Neural progenitor cell (in vitro differentiated cells): ENCODE measurements around the gene STK38L. TPM values are rescaled to one million over a fixed set of nuclear protein-coding genes. Genes with fewer than 3 reads are reported as not detected.

Source experiments
- DNase-seq: peaks from one replicate; pipeline ENCODE4 v3.0.0-alpha.2; 2016; ENCODE audit warnings: low spot score
- H2AFZ ChIP-seq: fragments of 200-600 bp; sonication (generic); replicated peaks from 2 replicates; pipeline ENCODE4 v1.6.1; 2016; ENCODE audit warnings: antibody characterized with exemption
- H3F3A ChIP-seq: fragments of 200-600 bp; sonication (generic); 2 replicates; pipeline ENCODE4 v1.6.1; 2016; ENCODE audit warnings: antibody characterized with exemption, low read depth
- H3K27ac ChIP-seq: fragments of 200-600 bp; sonication (generic); 2 replicates; pipeline ENCODE4 v1.5.1; 2016; ENCODE audit warnings: mild to moderate bottlenecking
- H3K27me3 ChIP-seq: fragments of 200-600 bp; sonication (generic); 2 replicates; pipeline ENCODE4 v1.6.1; 2016; ENCODE audit warnings: mild to moderate bottlenecking, moderate library complexity
- H3K36me3 ChIP-seq: fragments of 200-600 bp; sonication (generic); 2 replicates; pipeline ENCODE4 v1.5.1; 2016
- H3K4me1 ChIP-seq: fragments of 200-600 bp; sonication (generic); 2 replicates; pipeline ENCODE4 v1.6.1; 2016; ENCODE audit warnings: mixed run types
- H3K4me2 ChIP-seq: fragments of 200-600 bp; sonication (generic); 2 replicates; pipeline ENCODE4 v1.6.1; 2016
- H3K4me3 ChIP-seq: fragments of 200-600 bp; sonication (generic); 2 replicates; pipeline ENCODE4 v1.5.1; 2016
- H3K79me2 ChIP-seq: fragments of 200-600 bp; sonication (generic); 2 replicates; pipeline ENCODE4 v1.6.1; 2016; ENCODE audit warnings: low read depth
- H3K9ac ChIP-seq: fragments of 200-600 bp; sonication (generic); 2 replicates; pipeline ENCODE4 v1.6.1; 2016
- H3K9me3 ChIP-seq: fragments of 200-600 bp; sonication (generic); 2 replicates; pipeline ENCODE4 v1.5.1; 2016; ENCODE audit warnings: low read depth
- H4K20me1 ChIP-seq: fragments of 200-600 bp; sonication (generic); 2 replicates; pipeline ENCODE4 v1.6.1; 2016; ENCODE audit warnings: low read depth
- H3K27ac Mint-ChIP-seq: 3 replicates; pipeline ENCODE4 v1.8.0; 2021; ENCODE audit warnings: mixed read lengths
- H3K27me3 Mint-ChIP-seq: 2 replicates; pipeline ENCODE4 v1.8.0; 2022; ENCODE audit warnings: low read depth, mild to moderate bottlenecking, inconsistent platforms, moderate library complexity, mixed read lengths; ENCODE audit not compliant: insufficient read depth
- H3K36me3 Mint-ChIP-seq: 3 replicates; pipeline ENCODE4 v1.8.0; 2021; ENCODE audit warnings: mixed read lengths
- H3K4me1 Mint-ChIP-seq: 3 replicates; pipeline ENCODE4 v1.8.0; 2021; ENCODE audit warnings: mixed read lengths
- H3K4me3 Mint-ChIP-seq: 3 replicates; pipeline ENCODE4 v1.8.0; 2021; ENCODE audit warnings: mild to moderate bottlenecking, moderate library complexity, mixed read lengths
- H3K9me3 Mint-ChIP-seq: 3 replicates; pipeline ENCODE4 v1.8.0; 2020; ENCODE audit warnings: mixed read lengths
- CTCF ChIP-seq: fragments of 200-600 bp; sonication (generic); IDR thresholded peaks from 2 replicates; pipeline ENCODE4 v1.5.1; 2017; ENCODE audit warnings: antibody characterized with exemption, mild to moderate bottlenecking
- EZH2 ChIP-seq: fragments of 200-600 bp; sonication (generic); IDR thresholded peaks from 2 replicates; pipeline ENCODE4 v1.6.1; 2017; ENCODE audit warnings: antibody characterized with exemption, mild to moderate bottlenecking, moderate library complexity
- EZH2phosphoT487 ChIP-seq: fragments of 200-600 bp; sonication (generic); IDR thresholded peaks from 2 replicates; pipeline ENCODE4 v1.6.1; 2017; ENCODE audit warnings: antibody characterized with exemption
- total RNA-seq: library from RNA; depleted of rRNA; stranded (reverse); fragments of >200 nt; gene quantifications from 2 replicates; pipeline ENCODE4 v1.2.3, GENCODE V29; 2015; ENCODE audit warnings: low replicate concordance

STK38L gene
- total RNA-seq, 1 donor from 2014 or later, result 62.6 TPM

- H3K4me3 Mint-ChIP-seq, result no peak overlapping the region
- peaks cover 12% of the 10 kb centered on the region for H3K36me3 Mint-ChIP-seq
- Histone ChIP-seq H3K36me3 (peaks cover 12% of the 10 kb centered on the region), H3K4me3 (no peak overlapping the region), H3K27ac (no peak overlapping the region), H3K4me1 (no peaks in the 10 kb centered on the region), H3K9ac (no peak overlapping the region), H3K9me3 (no peaks in the 10 kb centered on the region), H4K20me1 (no peaks in the 10 kb centered on the region), H3K4me2 (no peak overlapping the region), H3K27me3 (no peaks in the 10 kb centered on the region), H2AFZ (no peak overlapping the region), H3F3A (peaks cover 12% of the 10 kb centered on the region), H3K79me2 (no peaks in the 10 kb centered on the region)
- peak; percentile 36 for DNase-seq
- H3K9me3 Mint-ChIP-seq, result no peaks in the 10 kb centered on the region
- no peaks in the 10 kb centered on the region for H3K4me1 Mint-ChIP-seq
- TF ChIP-seq CTCF, result peak; percentile 66
- no peak for TF ChIP-seq EZH2phosphoT487
- no peaks in the 10 kb centered on the region for H3K27me3 Mint-ChIP-seq
- H3K27ac Mint-ChIP-seq, result no peak overlapping the region
Measured at GRCh38 chr12:27305673-27306456, 61.8 kb downstream of the STK38L start.

- H3K9me3 Mint-ChIP-seq, result no peaks in the 10 kb centered on the region
- Histone ChIP-seq H3K4me2 (no peak overlapping the region), H4K20me1 (no peaks in the 10 kb centered on the region), H3K9me3 (no peaks in the 10 kb centered on the region), H3K9ac (no peak overlapping the region), H3F3A (peaks cover 12% of the 10 kb centered on the region), H3K4me3 (no peak overlapping the region), H3K79me2 (no peaks in the 10 kb centered on the region), H3K36me3 (peaks cover 16% of the 10 kb centered on the region), H3K27ac (no peak overlapping the region), H2AFZ (no peak overlapping the region), H3K27me3 (no peaks in the 10 kb centered on the region), H3K4me1 (no peaks in the 10 kb centered on the region)
- no peaks in the 10 kb centered on the region for H3K4me1 Mint-ChIP-seq
- TF ChIP-seq EZH2, result no peak
- no peak for TF ChIP-seq EZH2phosphoT487
- TF ChIP-seq CTCF, result no peak
- DNase-seq, result no peak
- H3K27ac Mint-ChIP-seq, result no peak overlapping the region
- peaks cover 20% of the 10 kb centered on the region for H3K36me3 Mint-ChIP-seq
- H3K27me3 Mint-ChIP-seq, result no peaks in the 10 kb centered on the region
- H3K4me3 Mint-ChIP-seq, result no peak overlapping the region
Measured at GRCh38 chr12:27309293-27309994, 65.4 kb downstream of the STK38L start.

DNA sequence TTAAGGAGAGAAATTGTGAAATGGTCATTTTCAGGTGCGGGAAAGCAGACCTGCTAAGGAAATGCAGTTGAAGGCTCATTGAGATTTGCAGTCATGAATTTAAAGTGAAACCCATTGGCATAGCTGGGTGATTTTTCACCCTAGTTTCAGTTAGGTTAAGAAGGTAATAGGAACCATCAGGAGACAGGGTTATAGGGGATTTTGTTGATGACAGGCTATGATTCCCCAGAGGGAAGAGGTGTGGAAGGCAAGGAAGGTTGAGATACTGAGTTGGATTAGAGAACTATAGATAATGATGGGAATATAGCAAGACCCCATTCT is 65.9 kb downstream of the STK38L start:
- Mint-ChIP-seq H3K36me3 (peaks cover 20% of the 10 kb centered on the region), H3K27me3 (no peaks in the 10 kb centered on the region), H3K27ac (no peak overlapping the region), H3K4me1 (no peaks in the 10 kb centered on the region), H3K4me3 (no peak overlapping the region), H3K9me3 (no peaks in the 10 kb centered on the region)
- Histone ChIP-seq H3F3A (peaks cover 12% of the 10 kb centered on the region), H4K20me1 (no peaks in the 10 kb centered on the region), H3K9ac (no peak overlapping the region), H3K4me3 (no peak overlapping the region), H2AFZ (no peak overlapping the region), H3K36me3 (peaks cover 16% of the 10 kb centered on the region), H3K4me2 (no peak overlapping the region), H3K79me2 (no peaks in the 10 kb centered on the region), H3K27me3 (no peaks in the 10 kb centered on the region), H3K4me1 (no peaks in the 10 kb centered on the region), H3K9me3 (no peaks in the 10 kb centered on the region), H3K27ac (no peak overlapping the region)
- DNase-seq, result no peak
- TF ChIP-seq EZH2phosphoT487 (no peak), CTCF (no peak), EZH2 (no peak)
